DOHH2 (cell line): ENCODE data around the gene FHL3.

Experiments used
- H3F3A ChIP-seq: fragments of 200-600 bp; sonication (generic), shearing (Covaris generic); 2 replicates; pipeline ENCODE4 v1.6.0; 2016; ENCODE audit warnings: antibody characterized with exemption, mild to moderate bottlenecking; ENCODE audit not compliant: control insufficient read depth, insufficient read depth
- H3K27ac ChIP-seq: fragments of 200-600 bp; sonication (generic); 2 replicates; pipeline ENCODE4 v1.5.1; 2014; ENCODE audit warnings: low read depth, mild to moderate bottlenecking, low read length, moderate library complexity
- H3K27me3 ChIP-seq: fragments of 200-600 bp; sonication (generic); 2 replicates; pipeline ENCODE4 v1.6.1; 2014; ENCODE audit warnings: mild to moderate bottlenecking, low read length, mixed read lengths; ENCODE audit not compliant: control insufficient read depth
- H3K36me3 ChIP-seq: fragments of 200-600 bp; sonication (generic); 2 replicates; pipeline ENCODE4 v1.6.1; 2014; ENCODE audit warnings: mild to moderate bottlenecking, low read length, moderate library complexity, mixed read lengths; ENCODE audit not compliant: control insufficient read depth
- H3K4me1 ChIP-seq: fragments of 200-600 bp; sonication (generic); 2 replicates; pipeline ENCODE4 v1.6.1; 2014; ENCODE audit warnings: mild to moderate bottlenecking, low read length, mixed read lengths; ENCODE audit not compliant: control insufficient read depth
- H3K4me2 ChIP-seq: fragments of 200-600 bp; sonication (generic); 2 replicates; pipeline ENCODE4 v1.6.0; 2014; ENCODE audit warnings: mild to moderate bottlenecking, low read length, moderate library complexity
- H3K4me3 ChIP-seq: fragments of 200-600 bp; sonication (generic); 2 replicates; pipeline ENCODE4 v1.5.1; 2014; ENCODE audit warnings: mild to moderate bottlenecking, low read length, mixed read lengths
- H3K79me2 ChIP-seq: fragments of 200-600 bp; sonication (generic); 2 replicates; pipeline ENCODE4 v1.6.1; 2014; ENCODE audit warnings: mild to moderate bottlenecking, low read length, mixed read lengths; ENCODE audit not compliant: control insufficient read depth
- H3K9me2 ChIP-seq: fragments of 200-600 bp; sonication (generic); replicated peaks from 2 replicates; pipeline ENCODE4 v1.6.1; 2014; ENCODE audit warnings: mild to moderate bottlenecking, low read length, mixed read lengths; ENCODE audit not compliant: control insufficient read depth
- H3K9me3 ChIP-seq: fragments of 200-600 bp; sonication (generic); 2 replicates; pipeline ENCODE4 v1.6.1; 2014; ENCODE audit warnings: antibody characterized with exemption, low read length, mixed read lengths; ENCODE audit not compliant: control insufficient read depth, insufficient read depth
- H4K20me1 ChIP-seq: fragments of 200-600 bp; sonication (generic); 2 replicates; pipeline ENCODE4 v1.6.0; 2014; ENCODE audit warnings: low read depth, mild to moderate bottlenecking, antibody characterized with exemption, low read length, moderate library complexity; ENCODE audit not compliant: control insufficient read depth, insufficient read depth
- CTCF ChIP-seq: fragments of 200-600 bp; sonication (generic); IDR thresholded peaks from one replicate; pipeline ENCODE4 v1.5.1; 2014; ENCODE audit warnings: antibody characterized with exemption, mild to moderate bottlenecking, low read depth, low read length; ENCODE audit not compliant: poor library complexity, severe bottlenecking
- EZH2phosphoT487 ChIP-seq: fragments of 200-600 bp; sonication (generic); IDR thresholded peaks from 2 replicates; pipeline ENCODE4 v1.6.1; 2017; ENCODE audit warnings: borderline replicate concordance, mild to moderate bottlenecking, antibody characterized with exemption, low read length, moderate library complexity, mixed read lengths

Gene FHL3

GRCh38 chr1:38028671-38029070, 23.4 kb upstream of the FHL3 start:
- no peak overlapping the region for H3K4me3 ChIP-seq
- peaks cover 8% of the 10 kb centered on the region for H3K4me1 ChIP-seq
- H3F3A ChIP-seq = no peaks in the 10 kb centered on the region; the same call in 1 of the 2 replicates
- H3K27me3 ChIP-seq = peaks cover 14% of the 10 kb centered on the region; the same call in 1 of the 2 replicates
- peaks cover 22% of the 10 kb centered on the region for H3K36me3 ChIP-seq
- H4K20me1 ChIP-seq = no peaks in the 10 kb centered on the region
- TF ChIP-seq CTCF (no peak), EZH2phosphoT487 (no peak)
- no peak overlapping the region for H3K4me2 ChIP-seq
- no peaks in the 10 kb centered on the region for H3K9me3 ChIP-seq
- no peaks in the 10 kb centered on the region for H3K9me2 ChIP-seq
- H3K27ac ChIP-seq = no peak overlapping the region
- no peaks in the 10 kb centered on the region for H3K79me2 ChIP-seq

- Histone ChIP-seq H3K4me3 (no peak overlapping the region), H3K27me3 (peaks cover 13% of the 10 kb centered on the region; the same call in 1 of the 2 replicates), H3K4me2 (no peak overlapping the region), H3K36me3 (peaks cover 27% of the 10 kb centered on the region), H3K9me2 (no peaks in the 10 kb centered on the region), H3K4me1 (peaks cover 8% of the 10 kb centered on the region), H3K9me3 (no peaks in the 10 kb centered on the region), H3K79me2 (no peaks in the 10 kb centered on the region), H4K20me1 (no peaks in the 10 kb centered on the region), H3K27ac (no peak overlapping the region), H3F3A (no peaks in the 10 kb centered on the region; the same call in 1 of the 2 replicates)
- TF ChIP-seq CTCF = no peak
- TF ChIP-seq EZH2phosphoT487 = no peak
Measured at GRCh38 chr1:38028105-38028591, 22.8 kb upstream of the FHL3 start.

- Histone ChIP-seq H3K36me3 (peaks cover 34% of the 10 kb centered on the region), H3F3A (no peaks in the 10 kb centered on the region; the same call in 1 of the 2 replicates), H3K4me2 (no peak overlapping the region), H3K27me3 (peaks cover 13% of the 10 kb centered on the region; the same call in 1 of the 2 replicates), H3K4me3 (no peak overlapping the region), H4K20me1 (no peaks in the 10 kb centered on the region), H3K4me1 (peaks cover 8% of the 10 kb centered on the region), H3K27ac (no peak overlapping the region), H3K9me2 (no peaks in the 10 kb centered on the region), H3K79me2 (no peaks in the 10 kb centered on the region), H3K9me3 (no peaks in the 10 kb centered on the region)
- TF ChIP-seq EZH2phosphoT487 = no peak
- no peak for TF ChIP-seq CTCF
Measured at GRCh38 chr1:38027201-38028104, 22.1 kb upstream of the FHL3 start.
